ENCODE measurements around the gene GPHA2.

GPHA2 gene

DNA sequence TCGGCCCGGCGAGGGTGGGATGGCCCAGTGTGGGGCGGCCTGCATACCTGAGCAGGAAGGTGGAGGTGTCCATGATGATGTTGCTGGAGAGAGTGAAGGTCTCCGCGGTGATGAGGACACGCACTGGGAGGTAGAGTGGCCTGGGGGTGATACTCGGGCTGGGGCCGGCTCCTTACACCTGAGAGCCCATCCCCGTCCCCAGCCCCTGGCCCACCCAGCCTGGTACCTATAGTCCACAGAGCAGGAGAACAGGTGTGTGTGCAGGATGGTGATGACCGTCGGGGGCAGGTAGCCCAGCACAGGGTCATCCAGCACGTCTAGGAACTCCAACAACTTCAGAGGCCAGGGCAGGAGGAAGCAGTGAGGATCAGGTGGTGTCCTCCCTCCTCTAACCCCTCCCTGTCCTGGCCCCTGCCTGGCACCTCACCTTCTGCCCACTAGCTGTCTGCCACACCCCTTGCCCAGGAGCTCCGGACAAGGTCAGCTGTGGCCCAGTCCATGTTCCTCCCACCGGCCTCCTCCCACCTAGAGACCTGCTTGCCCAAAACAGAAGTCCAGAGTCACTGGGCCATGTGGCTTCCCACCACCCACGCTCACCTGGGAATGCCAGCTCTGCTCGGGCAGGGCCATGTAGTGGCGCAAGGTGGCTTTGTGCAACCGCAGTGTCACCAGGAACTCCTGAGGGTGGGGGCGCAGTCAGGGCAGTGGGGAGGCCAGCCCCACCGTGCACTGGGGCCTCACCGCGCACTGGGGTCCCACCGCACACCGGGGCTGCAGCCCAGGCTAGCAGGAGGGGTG lies 30.0 kb downstream of the GPHA2 start:
- no peak for DNase-seq (ENCODE audit: low read depth)
- no peak overlapping the region for H3K4me3 ChIP-seq (ENCODE audit: low read depth, low read length)
- TF ChIP-seq, protein P1, sequence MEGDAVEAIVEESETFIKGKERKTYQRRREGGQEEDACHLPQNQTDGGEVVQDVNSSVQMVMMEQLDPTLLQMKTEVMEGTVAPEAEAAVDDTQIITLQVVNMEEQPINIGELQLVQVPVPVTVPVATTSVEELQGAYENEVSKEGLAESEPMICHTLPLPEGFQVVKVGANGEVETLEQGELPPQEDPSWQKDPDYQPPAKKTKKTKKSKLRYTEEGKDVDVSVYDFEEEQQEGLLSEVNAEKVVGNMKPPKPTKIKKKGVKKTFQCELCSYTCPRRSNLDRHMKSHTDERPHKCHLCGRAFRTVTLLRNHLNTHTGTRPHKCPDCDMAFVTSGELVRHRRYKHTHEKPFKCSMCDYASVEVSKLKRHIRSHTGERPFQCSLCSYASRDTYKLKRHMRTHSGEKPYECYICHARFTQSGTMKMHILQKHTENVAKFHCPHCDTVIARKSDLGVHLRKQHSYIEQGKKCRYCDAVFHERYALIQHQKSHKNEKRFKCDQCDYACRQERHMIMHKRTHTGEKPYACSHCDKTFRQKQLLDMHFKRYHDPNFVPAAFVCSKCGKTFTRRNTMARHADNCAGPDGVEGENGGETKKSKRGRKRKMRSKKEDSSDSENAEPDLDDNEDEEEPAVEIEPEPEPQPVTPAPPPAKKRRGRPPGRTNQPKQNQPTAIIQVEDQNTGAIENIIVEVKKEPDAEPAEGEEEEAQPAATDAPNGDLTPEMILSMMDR (IDR thresholded peaks at IDR 0.05; ENCODE audit: insufficient read depth, low read depth, low read length, missing control alignments), result no peak

DNA sequence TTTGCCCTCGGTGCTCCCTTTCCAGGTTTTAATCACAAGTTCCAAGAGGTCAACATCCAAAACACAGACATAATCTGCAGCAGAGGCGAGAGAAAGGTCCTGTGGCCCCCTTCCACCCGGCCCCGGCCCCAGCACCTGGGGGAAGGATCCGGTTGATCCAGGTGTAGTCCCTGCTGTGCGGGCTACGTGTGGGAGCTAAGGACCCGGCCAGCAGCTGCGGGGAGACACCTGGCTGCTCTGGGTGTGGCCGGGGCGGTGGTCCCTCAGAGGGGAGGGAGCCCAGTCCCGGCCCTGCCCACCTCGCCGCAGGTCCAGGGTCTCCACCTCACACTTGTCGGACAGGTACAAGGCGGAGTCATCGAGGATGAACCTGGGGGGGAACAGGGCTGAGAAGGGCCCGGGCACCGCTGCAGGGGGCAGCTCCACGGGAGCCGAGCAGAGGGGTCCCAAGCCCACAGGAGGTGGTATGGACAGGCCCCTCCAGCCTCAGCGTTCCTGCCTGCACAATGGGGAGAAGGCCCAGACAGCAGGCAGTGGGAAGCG lies 32.3 kb downstream of the GPHA2 start:
- DNase-seq (ENCODE audit: low read depth), result no peak
- H3K4me3 ChIP-seq (ENCODE audit: low read depth, low read length), result no peak overlapping the region
- TF ChIP-seq, protein P1 (IDR thresholded peaks at IDR 0.05; ENCODE audit: insufficient read depth, low read depth, low read length, missing control alignments), result no peak

DNA sequence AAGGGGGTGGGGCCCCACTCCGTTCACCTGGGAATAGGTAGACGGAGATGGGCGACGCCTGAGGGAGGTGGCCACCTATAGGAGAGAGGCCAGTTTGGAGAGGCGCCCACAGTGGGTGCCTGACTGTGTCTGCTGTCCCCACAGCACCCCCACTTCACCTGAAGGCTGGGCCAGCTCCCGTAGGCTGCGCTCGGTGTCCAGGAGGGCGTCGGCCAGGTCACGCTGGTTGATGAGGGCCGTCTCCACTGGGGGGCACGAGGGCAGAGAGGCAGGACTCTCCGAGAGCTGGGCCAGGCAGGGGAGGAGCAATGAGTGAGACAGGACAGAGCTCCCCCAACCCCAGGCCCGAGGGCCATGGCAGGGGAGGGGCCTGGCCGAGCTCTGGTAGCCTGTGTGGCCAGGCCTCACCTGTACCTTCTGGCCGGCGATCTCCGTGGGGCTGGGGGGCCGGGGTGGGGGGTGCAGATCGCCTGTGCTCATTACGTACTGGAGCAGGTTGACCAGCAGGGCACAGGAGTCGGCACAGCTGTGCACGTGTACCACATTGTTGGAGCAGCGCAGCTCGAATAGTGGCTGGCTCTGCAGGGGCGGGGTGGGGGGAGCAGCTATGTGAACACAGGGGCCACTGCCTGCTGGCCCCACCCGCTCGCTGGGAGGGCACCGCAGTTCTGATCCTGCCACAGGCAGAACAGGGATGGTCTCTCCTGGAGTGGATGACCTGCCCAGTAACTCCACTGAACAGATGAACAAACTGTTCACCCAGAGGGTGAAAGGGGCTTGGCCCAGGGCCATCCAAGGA lies 33.4 kb downstream of the GPHA2 start:
- H3K4me3 ChIP-seq (ENCODE audit: low read depth, low read length), result no peak overlapping the region
- TF ChIP-seq, protein P1 (IDR thresholded peaks at IDR 0.05; ENCODE audit: insufficient read depth, low read depth, low read length, missing control alignments), result no peak
- DNase-seq (ENCODE audit: low read depth), result no peak

DNA sequence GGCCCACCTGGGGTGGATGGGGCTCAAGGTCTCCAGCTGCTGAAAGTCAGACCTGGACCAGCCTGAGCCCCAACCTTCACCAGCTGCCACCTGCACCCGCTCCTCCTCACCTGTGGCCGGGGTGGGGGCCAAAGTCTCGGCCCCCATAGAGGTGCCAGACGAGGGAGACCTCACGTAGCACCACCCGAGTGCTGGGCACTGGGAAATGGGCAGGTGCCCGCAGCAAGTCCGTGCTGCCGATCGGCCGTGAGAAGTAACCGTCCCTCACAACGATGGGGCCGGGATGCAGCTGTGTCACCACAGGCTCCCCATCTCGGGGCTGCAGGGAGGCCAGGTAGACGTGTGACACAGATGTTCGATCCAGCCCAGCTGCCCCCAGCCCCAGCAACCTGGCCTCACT lies 34.9 kb downstream of the GPHA2 start:
- H3K4me3 ChIP-seq (ENCODE audit: low read depth, low read length), result no peak overlapping the region
- no peak for DNase-seq (ENCODE audit: low read depth)
- TF ChIP-seq, protein P1 (IDR thresholded peaks at IDR 0.05; ENCODE audit: insufficient read depth, low read depth, low read length, missing control alignments), result no peak

DNA sequence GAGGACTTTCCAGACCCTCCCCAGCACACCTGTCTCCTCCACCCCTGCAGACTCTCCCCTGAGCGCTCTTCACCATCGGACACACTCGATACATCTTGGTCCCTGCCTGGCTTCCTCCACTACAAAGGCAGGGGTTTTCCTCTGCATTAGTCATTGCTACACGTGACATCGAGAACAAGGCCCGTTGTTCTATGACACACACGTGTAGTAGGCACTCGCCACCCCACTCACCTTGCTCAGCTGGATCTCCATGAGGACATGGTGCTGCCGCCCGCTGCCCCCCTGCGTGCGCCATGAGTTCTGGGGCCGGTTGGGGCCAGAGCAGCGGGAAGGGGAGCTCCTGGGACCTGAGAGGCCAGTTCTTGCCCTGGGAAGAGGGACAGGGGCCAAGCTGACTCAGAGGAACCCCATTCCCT lies 35.4 kb downstream of the GPHA2 start:
- H3K4me3 ChIP-seq (ENCODE audit: low read depth, low read length), result no peak overlapping the region
- peak; percentile 74 for DNase-seq (ENCODE audit: low read depth)
- TF ChIP-seq, protein P1 (IDR thresholded peaks at IDR 0.05; ENCODE audit: insufficient read depth, low read depth, low read length, missing control alignments), result no peak

DNA sequence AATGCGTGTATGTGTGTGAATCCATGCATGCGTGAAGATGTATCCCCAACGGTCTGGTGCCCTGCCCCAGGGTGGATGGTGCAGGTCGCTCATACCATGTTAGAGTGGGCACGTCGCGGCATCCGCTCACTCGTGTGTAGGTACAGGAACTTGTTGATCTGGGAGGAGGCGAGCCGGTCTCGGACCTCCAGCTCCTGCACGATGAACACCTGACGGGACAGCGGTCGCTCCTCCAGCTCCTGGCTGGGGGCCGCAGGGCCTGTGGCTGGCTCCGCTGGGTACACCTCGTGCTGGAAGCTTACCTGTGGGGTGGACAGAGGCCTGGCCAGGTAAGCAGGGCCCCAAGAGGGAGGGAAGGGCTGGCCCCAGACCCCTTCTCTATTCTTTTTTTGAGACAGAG lies 37.2 kb downstream of the GPHA2 start:
- no peak for DNase-seq (ENCODE audit: low read depth)
- no peak overlapping the region for H3K4me3 ChIP-seq (ENCODE audit: low read depth, low read length)

More for the DNA sequence above, 37.2 kb downstream of the GPHA2 start:
- TF ChIP-seq, protein P1 (IDR thresholded peaks at IDR 0.05; ENCODE audit: insufficient read depth, low read depth, low read length, missing control alignments), result no peak

Measured in GM12865 (cell line).